Measurements from ENCODE around the gene PDGFB.

DNA sequence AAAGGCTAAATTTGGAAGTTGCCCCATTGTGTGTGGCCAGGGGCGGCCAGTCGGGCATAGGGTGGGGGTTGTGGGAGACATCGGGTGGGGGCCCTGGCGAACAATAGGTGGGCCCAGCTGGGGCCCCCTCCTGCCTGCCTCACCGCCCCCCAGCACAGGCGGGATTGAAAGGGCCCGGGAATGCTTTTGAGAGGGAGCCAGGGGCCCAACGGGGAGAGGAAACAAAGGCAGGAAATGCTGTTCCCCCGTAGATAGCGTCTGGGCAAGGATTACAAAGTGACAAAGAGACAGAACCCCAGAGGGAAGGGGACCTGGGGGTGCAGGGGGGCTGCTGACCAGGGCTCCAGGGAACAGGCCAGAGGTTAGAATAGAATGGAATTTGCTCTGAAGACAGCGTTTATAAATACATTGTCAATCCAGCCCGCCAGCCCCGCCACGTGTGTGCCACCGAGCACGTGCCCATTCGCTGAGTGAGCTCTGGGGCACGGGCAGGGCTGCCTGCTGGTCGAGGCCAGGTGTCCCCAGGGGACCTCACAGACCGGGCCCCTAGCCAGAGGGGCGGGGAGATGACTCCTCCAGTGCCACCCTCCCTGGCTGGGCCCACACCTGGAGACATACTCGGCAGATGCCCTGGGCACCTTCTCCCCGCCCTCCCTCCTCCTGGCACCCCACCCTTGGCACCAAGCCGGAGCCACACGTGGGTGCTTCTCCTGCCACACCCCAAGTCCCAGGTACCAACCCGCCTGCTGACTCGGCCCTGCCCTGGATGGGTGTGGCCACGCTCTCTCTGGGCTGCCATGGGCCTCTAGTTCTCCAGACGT, 9.7 kb downstream of the PDGFB start:
- TF ChIP-seq POLR2A (IDR thresholded peaks at IDR 0.05), result no peak
- TF ChIP-seq, protein P1, sequence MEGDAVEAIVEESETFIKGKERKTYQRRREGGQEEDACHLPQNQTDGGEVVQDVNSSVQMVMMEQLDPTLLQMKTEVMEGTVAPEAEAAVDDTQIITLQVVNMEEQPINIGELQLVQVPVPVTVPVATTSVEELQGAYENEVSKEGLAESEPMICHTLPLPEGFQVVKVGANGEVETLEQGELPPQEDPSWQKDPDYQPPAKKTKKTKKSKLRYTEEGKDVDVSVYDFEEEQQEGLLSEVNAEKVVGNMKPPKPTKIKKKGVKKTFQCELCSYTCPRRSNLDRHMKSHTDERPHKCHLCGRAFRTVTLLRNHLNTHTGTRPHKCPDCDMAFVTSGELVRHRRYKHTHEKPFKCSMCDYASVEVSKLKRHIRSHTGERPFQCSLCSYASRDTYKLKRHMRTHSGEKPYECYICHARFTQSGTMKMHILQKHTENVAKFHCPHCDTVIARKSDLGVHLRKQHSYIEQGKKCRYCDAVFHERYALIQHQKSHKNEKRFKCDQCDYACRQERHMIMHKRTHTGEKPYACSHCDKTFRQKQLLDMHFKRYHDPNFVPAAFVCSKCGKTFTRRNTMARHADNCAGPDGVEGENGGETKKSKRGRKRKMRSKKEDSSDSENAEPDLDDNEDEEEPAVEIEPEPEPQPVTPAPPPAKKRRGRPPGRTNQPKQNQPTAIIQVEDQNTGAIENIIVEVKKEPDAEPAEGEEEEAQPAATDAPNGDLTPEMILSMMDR (IDR thresholded peaks at IDR 0.05), result no peak

Measured in body of pancreas (tissue), 4 donors.